GM19397 (cell line): Measurements from ENCODE around the gene DLEC1.
"Not testable (repeated sequence)": the region's sequence is repeated elsewhere in the genome, so short reads cannot be mapped to it uniquely, and the experiment has no call there.

Experiments used
- ATAC-seq: cut with Tn5 transposase; IDR thresholded peaks from one replicate; pipeline ENCODE4 v1.9.1; 2021; ENCODE audit warnings: mild to moderate bottlenecking, moderate library complexity; ENCODE audit not compliant: unreplicated experiment

DLEC1 gene

GRCh38 chr3:38034335-38034734 is 4.7 kb upstream of the DLEC1 start:
- ATAC-seq: not testable (repeated sequence)

- ATAC-seq: no peak
These were observed 2.7 kb upstream of the DLEC1 start for GRCh38 chr3:38036286-38036685.

GRCh38 chr3:38036906-38037305 is 2.1 kb upstream of the DLEC1 start:
- ATAC-seq: no peak

GRCh38 chr3:38038447-38038911 is 529 bp upstream of the DLEC1 start:
- ATAC-seq: no peak

- ATAC-seq: peak; percentile 44
These were observed 872 bp downstream of the DLEC1 start for GRCh38 chr3:38039899-38040261.

GRCh38 chr3:38040401-38040800 is 1.4 kb downstream of the DLEC1 start:
- no peak for ATAC-seq

- ATAC-seq: no peak
These were observed 4.5 kb downstream of the DLEC1 start for GRCh38 chr3:38043486-38043885.

GRCh38 chr3:38046027-38046426 is 7.0 kb downstream of the DLEC1 start:
- no peak for ATAC-seq

GRCh38 chr3:38046821-38047220 is 7.8 kb downstream of the DLEC1 start:
- ATAC-seq: no peak

- ATAC-seq: no peak
These were observed 8.9 kb downstream of the DLEC1 start for GRCh38 chr3:38047896-38048295.

GRCh38 chr3:38049358-38050126 is 10.5 kb downstream of the DLEC1 start:
- no peak for ATAC-seq

GRCh38 chr3:38051131-38051530 is 12.1 kb downstream of the DLEC1 start:
- ATAC-seq: no peak

GRCh38 chr3:38053286-38053685 is 14.3 kb downstream of the DLEC1 start:
- ATAC-seq: not testable (repeated sequence)

- not testable (repeated sequence) for ATAC-seq
These were observed 14.9 kb downstream of the DLEC1 start for GRCh38 chr3:38053813-38054498.

GRCh38 chr3:38054499-38055001 is 15.5 kb downstream of the DLEC1 start:
- ATAC-seq: no peak

- ATAC-seq: no peak
These were observed 20.1 kb downstream of the DLEC1 start for GRCh38 chr3:38059148-38059547.

GRCh38 chr3:38059591-38059990 is 20.6 kb downstream of the DLEC1 start:
- no peak for ATAC-seq

- no peak for ATAC-seq
These were observed 23.8 kb downstream of the DLEC1 start for GRCh38 chr3:38062809-38063208.

GRCh38 chr3:38064453-38064852 is 25.4 kb downstream of the DLEC1 start:
- ATAC-seq: not testable (repeated sequence)

- ATAC-seq: no peak
These were observed 28.7 kb downstream of the DLEC1 start for GRCh38 chr3:38067508-38068233.

GRCh38 chr3:38070013-38070412 is 31.0 kb downstream of the DLEC1 start:
- no peak for ATAC-seq
